Measurements from ENCODE around the gene FUZ.

Gene FUZ

GRCh38 chr19:49805822-49806619 lies 7.1 kb downstream of the FUZ start:
- DNase-seq (ENCODE audit: low spot score), result no peak

GRCh38 chr19:49803529-49803856 lies 9.6 kb downstream of the FUZ start:
- no peak for DNase-seq (ENCODE audit: low spot score)

- no peak for DNase-seq (ENCODE audit: low spot score)
These were observed 10.1 kb downstream of the FUZ start for GRCh38 chr19:49802836-49803528.

- DNase-seq (ENCODE audit: low spot score), result peak; percentile 98
These were observed 11.0 kb downstream of the FUZ start for GRCh38 chr19:49801966-49802661.

- no peak for DNase-seq (ENCODE audit: low spot score)
These were observed 11.6 kb downstream of the FUZ start for GRCh38 chr19:49801401-49801888.

- no peak for DNase-seq (ENCODE audit: low spot score)
These were observed 12.3 kb downstream of the FUZ start for GRCh38 chr19:49800771-49801170.

- no peak for DNase-seq (ENCODE audit: low spot score)
These were observed 13.2 kb downstream of the FUZ start for GRCh38 chr19:49799798-49800376.

GRCh38 chr19:49799271-49799797 lies 13.8 kb downstream of the FUZ start:
- DNase-seq (ENCODE audit: low spot score), result no peak

- no peak for DNase-seq (ENCODE audit: low spot score)
These were observed 14.5 kb downstream of the FUZ start for GRCh38 chr19:49798574-49798973.

GRCh38 chr19:49795615-49796014 lies 17.5 kb downstream of the FUZ start:
- DNase-seq (ENCODE audit: low spot score), result no peak

- DNase-seq (ENCODE audit: low spot score), result peak; percentile 62
These were observed 19.6 kb downstream of the FUZ start for GRCh38 chr19:49793561-49793840.

GRCh38 chr19:49792829-49793560 lies 20.1 kb downstream of the FUZ start:
- DNase-seq (ENCODE audit: low spot score), result no peak

GRCh38 chr19:49791776-49792445 lies 21.2 kb downstream of the FUZ start:
- no peak for DNase-seq (ENCODE audit: low spot score)

- peak; percentile 41 for DNase-seq (ENCODE audit: low spot score)
These were observed 22.2 kb downstream of the FUZ start for GRCh38 chr19:49790866-49791265.

GRCh38 chr19:49788857-49789256 lies 24.2 kb downstream of the FUZ start:
- no peak for DNase-seq (ENCODE audit: low spot score)

GRCh38 chr19:49787746-49788145 lies 25.3 kb downstream of the FUZ start:
- DNase-seq (ENCODE audit: low spot score), result no peak

- DNase-seq (ENCODE audit: low spot score), result peak; percentile 57
These were observed 26.7 kb downstream of the FUZ start for GRCh38 chr19:49786376-49786820.

- DNase-seq (ENCODE audit: low spot score), result no peak
These were observed 30.6 kb downstream of the FUZ start for GRCh38 chr19:49782515-49782914.

- no peak for DNase-seq (ENCODE audit: low spot score)
These were observed 31.7 kb downstream of the FUZ start for GRCh38 chr19:49781394-49781793.

- no peak for DNase-seq (ENCODE audit: low spot score)
These were observed 32.2 kb downstream of the FUZ start for GRCh38 chr19:49780861-49781260.
